Right lobe of liver (tissue), 6 donors: ENCODE results near the gene HACE1. TPM values are rescaled to one million over a fixed set of nuclear protein-coding genes. Genes with fewer than 3 reads are reported as not detected.

Source experiments
- ATAC-seq, 4 donors: fragments of 200-7000 bp; cut with Tn5 transposase; one replicate each; pipeline ENCODE4 v1.9.1; 2020; ENCODE audit warnings: mild to moderate bottlenecking in 4 of 4, moderate library complexity in 4 of 4
- DNase-seq, 3 donors: peaks; one replicate each; pipeline ENCODE4 v3.0.0-alpha.2; 2020
- H3K27ac ChIP-seq, 3 donors: fragments of 200-600 bp; one replicate each; pipeline ENCODE4 v1.8.0; 2022
- H3K27me3 ChIP-seq, 2 donors: fragments of 200-600 bp; one replicate each; pipeline ENCODE4 v1.8.0; 2022
- H3K36me3 ChIP-seq, 4 donors: fragments of 200-600 bp; sonication (generic) in 1 of 4; one replicate each; pipeline versions ENCODE4 v1.5.1 to v1.8.0; 2017 to 2022; ENCODE audit warnings: control low read depth in 1 of 4
- H3K4me1 ChIP-seq, 4 donors: fragments of 200-600 bp; sonication (generic) in 1 of 4; one replicate each; pipeline versions ENCODE4 v1.5.1 to v1.8.0; 2017 to 2022; ENCODE audit warnings: control low read depth in 1 of 4
- H3K4me3 ChIP-seq, 3 donors: fragments of 200-600 bp; one replicate each; pipeline ENCODE4 v1.8.0; 2022
- H3K9me3 ChIP-seq, 4 donors: fragments of 200-600 bp; sonication (generic) in 1 of 4; one replicate each; pipeline versions ENCODE4 v1.5.1 to v1.8.0; 2017 to 2022; ENCODE audit warnings: control low read depth in 1 of 4
- POLR2A ChIP-seq: fragments of 450-650 bp; IDR thresholded peaks from one replicate; pipeline ENCODE4 v1.6.1; 2017; ENCODE audit warnings: antibody characterized with exemption, mild to moderate bottlenecking
- WGBS: methylation state at CpG from one replicate; pipeline ENCODE4 v1.1.6; 2018; ENCODE audit warnings: low coverage, low lambda C conversion rate; ENCODE audit not compliant: insufficient coverage; ENCODE audit errors: missing lambda C conversion rate; 5-methylcytosine and 5-hydroxymethylcytosine counted together
- intact Hi-C, 2 donors: fragments of 100-400 bp; cut with DNase I; formaldehyde crosslinking; loops; one replicate each; pipeline versions ENCODE4 v1.11.2 to v1.14.1; 2022
- total RNA-seq, 6 experiments: library from RNA; depleted of rRNA in 2 of 6; stranded (reverse); fragments of >200 nt in 2 of 6; fragmentation: NEBNext Ultra II Directional in 3 of 6; extraction: Animal tissue kit (Norgen Biotek cat#: 25700) in 3 of 6; gene quantifications; one replicate each; pipeline versions ENCODE4 v1.1.0 to v1.2.4, GENCODE V29; 2016 to 2023
- TF ChIP-seq, protein P1 (sequence below), 4 donors: fragments of 200-600 bp in 3 of 4; fragments of 450-650 bp in 1 of 4; IDR thresholded peaks; one replicate each; pipeline versions ENCODE4 v1.5.1 to v1.8.0; 2016 to 2022; ENCODE audit warnings: antibody characterized with exemption in 4 of 4, mild to moderate bottlenecking in 2 of 4
- donor health status: DM: no; HTN: yes; CAD: no.
- donor health status: DM: no; HTN: no; CAD: no.
- donor health status: DM: no; HTN: no; CAD: no.
- donor health status: DM: no; HTN: yes; CAD: no.
- donor health status: DM: no; HTN: yes; CAD: no.

The HACE1 gene
- total RNA-seq, 6 experiments from 2014 or later: 2.7 to 3.7 (median 3.1) TPM

GRCh38 chr6:104684911-104685415 is 174.8 kb downstream of the HACE1 start:
- ATAC-seq (no peak), DNase-seq (no peak)
- no peaks in the 10 kb centered on the region for H3K36me3 ChIP-seq
- WGBS: 92% methylated on average over 2 of the region's 2 CpGs
- no peak overlapping the region for H3K4me3 ChIP-seq
- no peaks in the 10 kb centered on the region for H3K9me3 ChIP-seq
- H3K27ac ChIP-seq: no peak overlapping the region
- no peaks in the 10 kb centered on the region for H3K4me1 ChIP-seq
- TF ChIP-seq, protein P1, sequence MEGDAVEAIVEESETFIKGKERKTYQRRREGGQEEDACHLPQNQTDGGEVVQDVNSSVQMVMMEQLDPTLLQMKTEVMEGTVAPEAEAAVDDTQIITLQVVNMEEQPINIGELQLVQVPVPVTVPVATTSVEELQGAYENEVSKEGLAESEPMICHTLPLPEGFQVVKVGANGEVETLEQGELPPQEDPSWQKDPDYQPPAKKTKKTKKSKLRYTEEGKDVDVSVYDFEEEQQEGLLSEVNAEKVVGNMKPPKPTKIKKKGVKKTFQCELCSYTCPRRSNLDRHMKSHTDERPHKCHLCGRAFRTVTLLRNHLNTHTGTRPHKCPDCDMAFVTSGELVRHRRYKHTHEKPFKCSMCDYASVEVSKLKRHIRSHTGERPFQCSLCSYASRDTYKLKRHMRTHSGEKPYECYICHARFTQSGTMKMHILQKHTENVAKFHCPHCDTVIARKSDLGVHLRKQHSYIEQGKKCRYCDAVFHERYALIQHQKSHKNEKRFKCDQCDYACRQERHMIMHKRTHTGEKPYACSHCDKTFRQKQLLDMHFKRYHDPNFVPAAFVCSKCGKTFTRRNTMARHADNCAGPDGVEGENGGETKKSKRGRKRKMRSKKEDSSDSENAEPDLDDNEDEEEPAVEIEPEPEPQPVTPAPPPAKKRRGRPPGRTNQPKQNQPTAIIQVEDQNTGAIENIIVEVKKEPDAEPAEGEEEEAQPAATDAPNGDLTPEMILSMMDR (IDR thresholded peaks at IDR 0.05): no peak
- TF ChIP-seq POLR2A: no peak
- intact Hi-C loops: loop anchor here in 1 of 2 donors (10.0 kb wide), 1 partner anchor 90 kb away; no protein-coding TSS in a partner anchor
- no peaks in the 10 kb centered on the region for H3K27me3 ChIP-seq

GRCh38 chr6:104683809-104684208 is 175.9 kb downstream of the HACE1 start:
- Histone ChIP-seq H3K4me1 (no peaks in the 10 kb centered on the region), H3K9me3 (no peaks in the 10 kb centered on the region), H3K4me3 (no peak overlapping the region), H3K36me3 (no peaks in the 10 kb centered on the region), H3K27ac (no peak overlapping the region), H3K27me3 (no peaks in the 10 kb centered on the region)
- ATAC-seq: no peak
- 69% methylated on average over 4 of the region's 4 CpGs for WGBS
- intact Hi-C loops: loop anchor here in 1 of 2 donors (10.0 kb wide), 1 partner anchor 91 kb away; no protein-coding TSS in a partner anchor
- no peak for DNase-seq
- TF ChIP-seq, protein P1 (IDR thresholded peaks at IDR 0.05): no peak
- no peak for TF ChIP-seq POLR2A

DNA sequence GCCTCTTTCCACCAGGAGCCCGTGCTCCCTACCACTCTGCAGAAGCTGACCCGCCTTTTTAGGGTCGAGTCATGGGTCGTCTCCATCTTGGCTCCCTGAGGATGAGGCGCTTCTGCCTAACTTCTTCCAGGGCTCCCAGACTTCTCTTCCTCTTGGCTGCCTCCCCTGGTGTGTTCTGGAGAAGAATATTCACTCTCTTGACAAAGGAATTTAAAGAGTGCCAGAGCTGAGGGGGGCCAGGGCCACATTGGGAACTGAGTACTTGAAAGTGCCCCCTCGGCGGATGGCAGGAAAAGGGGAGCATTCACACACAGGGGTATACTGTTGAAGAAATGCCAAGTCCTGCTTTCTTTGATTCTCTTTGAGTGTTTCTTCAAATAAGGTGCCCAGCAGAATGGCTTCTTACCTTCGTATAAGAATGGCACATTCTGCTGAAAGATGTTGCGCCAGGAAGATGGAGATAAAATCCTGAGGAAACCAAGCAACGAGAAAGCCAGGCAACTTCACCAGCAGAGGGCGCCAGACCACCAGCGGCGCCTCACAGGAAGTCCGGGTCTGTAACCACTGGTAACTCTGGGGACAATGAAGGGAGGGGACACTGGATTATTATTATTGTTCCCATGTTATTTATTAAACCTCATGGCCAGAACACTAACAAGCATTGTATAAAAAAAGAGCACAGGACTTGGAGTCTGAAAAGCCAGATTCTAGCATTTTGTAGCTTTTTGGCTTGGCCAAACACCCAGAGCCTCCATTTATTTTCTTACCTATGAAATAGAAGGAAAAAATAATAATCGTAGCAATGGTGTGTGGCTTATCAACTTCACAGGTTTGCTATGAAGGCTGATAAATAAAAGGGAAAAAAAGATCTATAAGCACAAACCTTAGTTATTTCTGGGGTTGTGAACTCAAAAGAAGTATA is 176.7 kb downstream of the HACE1 start:
- intact Hi-C loops: loop anchor here in 1 of 2 donors (10.0 kb wide), 1 partner anchor 92 kb away; no protein-coding TSS in a partner anchor
- ATAC-seq (peak; percentile 71 to 86 (median 80)), DNase-seq (peak; percentile 56 to 61 (median 59))
- Histone ChIP-seq H3K36me3 (no peaks in the 10 kb centered on the region), H3K4me1 (no peaks in the 10 kb centered on the region), H3K9me3 (no peaks in the 10 kb centered on the region), H3K4me3 (no peak overlapping the region), H3K27me3 (no peaks in the 10 kb centered on the region), H3K27ac (no peak overlapping the region)
- TF ChIP-seq, protein P1 (IDR thresholded peaks at IDR 0.05): peak; percentile 55 to 88 (median 80)
- no peak for TF ChIP-seq POLR2A
- WGBS: 25% methylated on average over 13 of the region's 15 CpGs

- Histone ChIP-seq H3K27ac (no peak overlapping the region), H3K27me3 (no peaks in the 10 kb centered on the region), H3K36me3 (no peaks in the 10 kb centered on the region), H3K4me1 (no peaks in the 10 kb centered on the region), H3K9me3 (no peaks in the 10 kb centered on the region), H3K4me3 (no peak overlapping the region)
- ATAC-seq (no peak), DNase-seq (no peak)
- 49% methylated on average over 2 of the region's 2 CpGs for WGBS
- TF ChIP-seq, protein P1 (IDR thresholded peaks at IDR 0.05): no peak
- no peak for TF ChIP-seq POLR2A
- intact Hi-C loops: loop anchor here in 1 of 2 donors (10.0 kb wide), 1 partner anchor 94 kb away; no protein-coding TSS in a partner anchor
Measured at GRCh38 chr6:104680539-104680938, 179.2 kb downstream of the HACE1 start.
